Measurements from ENCODE around the gene ULK2. TPM values are rescaled to one million over a fixed set of nuclear protein-coding genes. Genes with fewer than 3 reads are reported as not detected.

ULK2 gene
- total RNA-seq, 1 donor from 2014 or later: 15.7 TPM

DNA sequence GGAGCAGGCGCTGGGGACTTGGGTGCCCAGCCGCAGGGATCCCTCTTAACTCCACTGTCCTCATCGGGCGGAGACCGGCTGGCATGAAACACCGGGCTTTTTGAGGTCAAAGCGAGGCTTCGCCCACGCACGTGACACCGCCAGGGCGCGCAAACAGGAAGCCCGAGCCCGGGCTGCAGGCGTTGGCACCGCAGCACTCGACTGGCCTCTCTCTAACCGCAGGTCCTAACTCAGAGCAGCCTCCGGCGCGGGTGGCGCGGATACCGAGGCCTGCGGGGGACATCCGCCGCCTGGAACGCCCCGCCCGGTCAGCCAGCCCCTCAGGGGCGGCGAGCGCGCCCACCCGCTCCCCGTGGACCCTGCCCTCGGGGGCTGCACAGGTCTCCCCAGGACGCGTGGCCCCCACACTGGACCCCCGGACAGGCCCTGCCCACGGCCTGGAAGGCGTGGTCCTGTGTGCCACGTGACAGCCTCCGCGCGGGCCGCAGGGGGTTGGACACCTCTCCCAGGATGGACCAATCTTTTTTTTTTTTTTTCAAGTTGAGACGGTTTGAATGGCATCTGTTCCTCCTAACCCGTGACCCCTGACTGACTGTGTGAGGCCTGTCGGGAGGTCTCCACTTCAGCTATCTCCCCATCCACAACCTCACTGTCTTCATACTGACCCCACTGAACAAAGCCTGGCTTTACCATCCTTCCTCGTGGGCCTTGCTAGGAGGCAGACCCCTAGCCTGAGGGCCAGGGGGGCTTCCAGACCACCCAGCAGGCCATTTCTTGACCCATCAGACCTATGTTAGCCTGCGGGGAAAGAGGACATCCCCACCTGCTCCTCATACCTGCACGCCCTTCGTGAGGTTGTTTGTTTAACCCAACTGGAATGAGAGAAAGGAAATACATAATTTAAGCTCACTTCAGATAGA is 143.0 kb downstream of the ULK2 start:
- no peak overlapping the region for H3K4me3 Mint-ChIP-seq (ENCODE audit: unreplicated experiment)
- no peak overlapping the region for H3K27ac Mint-ChIP-seq (ENCODE audit: unreplicated experiment)
- no peaks in the 10 kb centered on the region for H3K9me3 Mint-ChIP-seq (ENCODE audit: unreplicated experiment)
- DNase-seq (ENCODE audit: low spot score): no peak
- peaks cover 3% of the 10 kb centered on the region for H3K27me3 Mint-ChIP-seq (ENCODE audit: unreplicated experiment)
- H3K36me3 Mint-ChIP-seq (ENCODE audit: low read depth, unreplicated experiment): no peaks in the 10 kb centered on the region
- TF ChIP-seq, protein P1, sequence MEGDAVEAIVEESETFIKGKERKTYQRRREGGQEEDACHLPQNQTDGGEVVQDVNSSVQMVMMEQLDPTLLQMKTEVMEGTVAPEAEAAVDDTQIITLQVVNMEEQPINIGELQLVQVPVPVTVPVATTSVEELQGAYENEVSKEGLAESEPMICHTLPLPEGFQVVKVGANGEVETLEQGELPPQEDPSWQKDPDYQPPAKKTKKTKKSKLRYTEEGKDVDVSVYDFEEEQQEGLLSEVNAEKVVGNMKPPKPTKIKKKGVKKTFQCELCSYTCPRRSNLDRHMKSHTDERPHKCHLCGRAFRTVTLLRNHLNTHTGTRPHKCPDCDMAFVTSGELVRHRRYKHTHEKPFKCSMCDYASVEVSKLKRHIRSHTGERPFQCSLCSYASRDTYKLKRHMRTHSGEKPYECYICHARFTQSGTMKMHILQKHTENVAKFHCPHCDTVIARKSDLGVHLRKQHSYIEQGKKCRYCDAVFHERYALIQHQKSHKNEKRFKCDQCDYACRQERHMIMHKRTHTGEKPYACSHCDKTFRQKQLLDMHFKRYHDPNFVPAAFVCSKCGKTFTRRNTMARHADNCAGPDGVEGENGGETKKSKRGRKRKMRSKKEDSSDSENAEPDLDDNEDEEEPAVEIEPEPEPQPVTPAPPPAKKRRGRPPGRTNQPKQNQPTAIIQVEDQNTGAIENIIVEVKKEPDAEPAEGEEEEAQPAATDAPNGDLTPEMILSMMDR (IDR thresholded peaks at IDR 0.05; ENCODE audit: unreplicated experiment): no peak
- no peaks in the 10 kb centered on the region for H3K4me1 Mint-ChIP-seq (ENCODE audit: unreplicated experiment)

DNA sequence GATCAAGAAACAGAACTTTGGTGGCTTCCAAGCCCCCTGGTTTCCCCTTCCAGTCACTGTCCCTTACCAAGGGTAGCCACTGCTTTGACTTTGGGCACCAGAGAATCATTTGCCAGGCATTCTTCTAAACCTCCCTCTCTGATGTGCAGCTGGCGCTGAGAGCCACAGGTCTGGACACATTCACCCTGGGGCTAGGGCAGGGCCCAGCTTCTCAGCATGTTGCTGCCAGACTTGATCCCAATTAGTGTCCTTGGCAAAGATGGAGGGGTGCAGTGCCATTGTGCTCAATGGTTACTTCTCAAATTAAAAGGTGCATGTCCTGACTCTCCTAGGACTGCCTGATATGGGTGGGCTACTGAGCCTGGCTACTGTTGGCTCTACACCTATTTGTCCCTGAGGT is 143.8 kb downstream of the ULK2 start:
- peaks cover 3% of the 10 kb centered on the region for H3K27me3 Mint-ChIP-seq (ENCODE audit: unreplicated experiment)

More for the DNA sequence above, 143.8 kb downstream of the ULK2 start:
- H3K27ac Mint-ChIP-seq (ENCODE audit: unreplicated experiment): no peak overlapping the region
- H3K9me3 Mint-ChIP-seq (ENCODE audit: unreplicated experiment): no peaks in the 10 kb centered on the region
- no peak overlapping the region for H3K4me3 Mint-ChIP-seq (ENCODE audit: unreplicated experiment)
- no peaks in the 10 kb centered on the region for H3K36me3 Mint-ChIP-seq (ENCODE audit: low read depth, unreplicated experiment)
- DNase-seq (ENCODE audit: low spot score): no peak
- TF ChIP-seq, protein P1 (IDR thresholded peaks at IDR 0.05; ENCODE audit: unreplicated experiment): no peak
- H3K4me1 Mint-ChIP-seq (ENCODE audit: unreplicated experiment): no peaks in the 10 kb centered on the region

Other genes with a start within 250 kb of the ULK2 start
- 21.0 TPM for gene ALDH3A2, start 219.2 kb downstream of the ULK2 start, total RNA-seq (ENCODE audit: unreplicated experiment)
- not detected for gene SLC47A2, start 151.4 kb downstream of the ULK2 start, total RNA-seq (ENCODE audit: unreplicated experiment)
- 0.31 TPM for gene ALDH3A1, start 119.6 kb downstream of the ULK2 start, total RNA-seq (ENCODE audit: unreplicated experiment)
- gene AKAP10, start 109.9 kb upstream of the ULK2 start, total RNA-seq (ENCODE audit: unreplicated experiment): 26.9 TPM
- 65.7 TPM for gene SPECC1, start 141.4 kb upstream of the ULK2 start, total RNA-seq (ENCODE audit: unreplicated experiment)

All from endothelial cell (in vitro differentiated cells).